Fibroblast of lung (primary cell): ENCODE data around the gene FAM161A. TPM values are rescaled to one million over a fixed set of nuclear protein-coding genes. Genes with fewer than 3 reads are reported as not detected.

Source experiments
- DNase-seq, 2 donors: peaks; one replicate each; pipeline versions ENCODE4 v3.0.0 to v3.0.0-alpha.2; 2010; ENCODE audit warnings: low read depth in 2 of 2
- H2AFZ ChIP-seq: 2 replicates; pipeline ENCODE4 v1.5.1; 2012; ENCODE audit warnings: low read length, control low read depth, inconsistent platforms
- H3K27ac ChIP-seq: 2 replicates; pipeline ENCODE4 v1.5.1; 2011; ENCODE audit warnings: low read length, control low read depth; ENCODE audit not compliant: insufficient read depth
- H3K27me3 ChIP-seq: 2 replicates; pipeline ENCODE4 v1.5.1; 2011; ENCODE audit warnings: mild to moderate bottlenecking, low read length; ENCODE audit not compliant: control insufficient read depth, insufficient read depth
- H3K36me3 ChIP-seq: 2 replicates; pipeline ENCODE4 v1.5.1; 2011; ENCODE audit warnings: low read length; ENCODE audit not compliant: control insufficient read depth, insufficient read depth
- H3K4me1 ChIP-seq: 2 replicates; pipeline ENCODE4 v1.5.1; 2011; ENCODE audit warnings: low read length; ENCODE audit not compliant: control insufficient read depth, insufficient read depth; ENCODE audit errors: extremely low read depth
- H3K4me2 ChIP-seq: 2 replicates; pipeline ENCODE4 v1.5.1; 2011; ENCODE audit warnings: low read length, control low read depth; ENCODE audit not compliant: insufficient read depth; ENCODE audit errors: extremely low read depth
- H3K4me3 ChIP-seq, 4 experiments: fragments of 200-600 bp in 1 of 4; sonication (generic) in 1 of 4; replicated peaks in 1 of 4; 2 replicates each; pipeline ENCODE4 v1.5.1; 2011 to 2016; ENCODE audit warnings: low read length in 4 of 4, low read depth in 3 of 4, mild to moderate bottlenecking in 3 of 4, control low read depth in 2 of 4, inconsistent platforms in 1 of 4, mixed read lengths in 1 of 4; ENCODE audit not compliant: insufficient read depth in 1 of 4; ENCODE audit errors: control extremely low read depth in 1 of 4
- H3K79me2 ChIP-seq: 2 replicates; pipeline ENCODE4 v1.5.1; 2012; ENCODE audit warnings: mild to moderate bottlenecking, low read length, inconsistent platforms; ENCODE audit not compliant: control insufficient read depth, insufficient read depth
- H3K9ac ChIP-seq: 2 replicates; pipeline ENCODE4 v1.5.1; 2011; ENCODE audit warnings: mild to moderate bottlenecking, low read length, control low read depth; ENCODE audit not compliant: insufficient read depth
- H3K9me3 ChIP-seq: 2 replicates; pipeline ENCODE4 v1.5.1; 2012; ENCODE audit warnings: low read depth, low read length; ENCODE audit not compliant: control insufficient read depth, insufficient read depth
- H4K20me1 ChIP-seq: 2 replicates; pipeline ENCODE4 v1.5.1; 2011; ENCODE audit warnings: low read length; ENCODE audit not compliant: control insufficient read depth, insufficient read depth; ENCODE audit errors: extremely low read depth
- CTCF ChIP-seq, 2 donors: IDR thresholded peaks in 1 of 2; conservative IDR thresholded peaks in 1 of 2; 1 replicate in 1 of 2; 2 replicates in 1 of 2; pipeline ENCODE4 v1.5.1; 2011 to 2012; ENCODE audit warnings: low read length in 2 of 2, control low read depth in 1 of 2, inconsistent platforms in 1 of 2, low read depth in 1 of 2, mild to moderate bottlenecking in 1 of 2
- EZH2 ChIP-seq: IDR thresholded peaks from 2 replicates; pipeline ENCODE4 v1.5.1; 2012; ENCODE audit warnings: low read length, control low read depth, mild to moderate bottlenecking; ENCODE audit errors: missing control alignments
- polyA plus RNA-seq, 2 donors: library from polyadenylated mRNA; depleted of rRNA in 1 of 2; stranded (reverse) in 1 of 2; unstranded in 1 of 2; fragments of >200 nt; gene quantifications; 2 replicates each; pipeline ENCODE4 v1.2.1, GENCODE V29; 2011 to 2012; ENCODE audit warnings: missing spikeins in 1 of 2
- total RNA-seq: library from RNA; depleted of rRNA; stranded (reverse); fragments of >200 nt; gene quantifications from 2 replicates; pipeline ENCODE4 v1.2.1, GENCODE V29; 2014

The FAM161A gene
- total and polyA plus RNA-seq, 2 donors (not counting 1 experiment from before 2014, with no cell fraction given): 0.84 to 3.1 TPM

GRCh38 chr2:61787941-61788563 is 65.8 kb downstream of the FAM161A start:
- H3K27ac ChIP-seq: no peak overlapping the region
- DNase-seq: no peak
- no peak overlapping the region for H2AFZ ChIP-seq
- no peaks in the 10 kb centered on the region for H4K20me1 ChIP-seq
- no peaks in the 10 kb centered on the region for H3K9me3 ChIP-seq
- H3K4me2 ChIP-seq: no peak overlapping the region
- H3K27me3 ChIP-seq: peaks cover 5% of the 10 kb centered on the region
- no peak overlapping the region for H3K9ac ChIP-seq
- H3K79me2 ChIP-seq: no peaks in the 10 kb centered on the region
- TF ChIP-seq EZH2: no peak
- TF ChIP-seq CTCF (conservative IDR thresholded peaks at IDR 0.05 in 1 of 2, IDR thresholded peaks at IDR 0.05 in 1 of 2; ENCODE audit: low read depth in 1 of 2, low read length in 2 of 2): no peak
- no peaks in the 10 kb centered on the region for H3K36me3 ChIP-seq
- no peaks in the 10 kb centered on the region for H3K4me1 ChIP-seq
- no peak overlapping the region for H3K4me3 ChIP-seq

DNA sequence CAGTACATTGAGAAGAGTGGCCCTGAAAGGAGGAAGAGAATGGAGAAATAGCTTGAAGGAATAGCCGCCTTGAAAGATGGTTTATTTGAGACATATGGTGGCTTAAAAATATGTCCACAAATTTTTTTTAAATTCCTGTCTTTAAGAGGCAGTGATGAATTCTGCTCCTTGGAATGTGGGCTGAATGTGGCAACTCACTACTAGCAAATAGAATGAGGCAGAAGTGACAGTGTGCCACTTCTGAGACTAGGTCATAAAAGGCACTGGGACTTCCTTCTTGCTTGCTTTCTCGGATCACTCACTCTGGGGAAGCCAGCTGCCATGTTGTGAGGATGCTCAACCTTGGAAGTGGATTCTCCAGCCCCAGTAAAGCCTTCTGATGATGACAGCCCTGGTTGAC is 67.0 kb downstream of the FAM161A start:
- H3K27me3 ChIP-seq: no peaks in the 10 kb centered on the region
- H3K4me2 ChIP-seq: no peak overlapping the region
- no peaks in the 10 kb centered on the region for H3K36me3 ChIP-seq
- no peaks in the 10 kb centered on the region for H3K4me1 ChIP-seq
- no peaks in the 10 kb centered on the region for H3K79me2 ChIP-seq
- no peaks in the 10 kb centered on the region for H4K20me1 ChIP-seq
- no peaks in the 10 kb centered on the region for H3K9me3 ChIP-seq
- no peak overlapping the region for H3K27ac ChIP-seq
- no peak overlapping the region for H3K4me3 ChIP-seq
- no peak for DNase-seq
- TF ChIP-seq CTCF (conservative IDR thresholded peaks at IDR 0.05 in 1 of 2, IDR thresholded peaks at IDR 0.05 in 1 of 2; ENCODE audit: low read depth in 1 of 2, low read length in 2 of 2) (no peak), EZH2 (no peak)
- no peak overlapping the region for H2AFZ ChIP-seq
- no peak overlapping the region for H3K9ac ChIP-seq

DNA sequence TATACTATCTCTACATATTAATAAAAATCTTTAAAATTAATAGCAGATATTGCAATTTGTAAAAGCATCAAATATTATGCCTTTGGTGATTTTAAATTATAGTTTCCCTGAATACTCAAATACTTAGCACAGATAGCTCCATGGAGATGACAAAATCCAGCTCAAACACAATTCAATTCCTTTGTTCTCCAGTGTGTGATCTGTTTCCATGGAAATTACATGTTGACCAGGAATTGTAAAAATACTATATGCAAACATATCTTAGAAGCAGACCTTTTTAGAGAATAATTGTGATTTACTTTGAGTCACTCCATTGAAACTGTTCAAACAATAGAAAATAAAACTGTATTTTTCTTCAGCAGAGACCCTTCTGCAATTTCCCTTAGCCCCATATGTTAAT is 68.3 kb downstream of the FAM161A start:
- no peaks in the 10 kb centered on the region for H3K36me3 ChIP-seq
- no peak for TF ChIP-seq CTCF (conservative IDR thresholded peaks at IDR 0.05 in 1 of 2, IDR thresholded peaks at IDR 0.05 in 1 of 2; ENCODE audit: low read depth in 1 of 2, low read length in 2 of 2)
- no peak for TF ChIP-seq EZH2
- H3K27ac ChIP-seq: no peak overlapping the region
- no peaks in the 10 kb centered on the region for H3K9me3 ChIP-seq
- no peak for DNase-seq
- no peak overlapping the region for H2AFZ ChIP-seq
- no peaks in the 10 kb centered on the region for H3K79me2 ChIP-seq
- no peak overlapping the region for H3K4me3 ChIP-seq
- H3K9ac ChIP-seq: no peak overlapping the region
- H3K4me1 ChIP-seq: no peaks in the 10 kb centered on the region
- no peak overlapping the region for H3K4me2 ChIP-seq
- H3K27me3 ChIP-seq: no peaks in the 10 kb centered on the region
- no peaks in the 10 kb centered on the region for H4K20me1 ChIP-seq
